Psoas muscle (tissue), 8 donors: ENCODE data around the gene APBA3. TPM values are rescaled to one million over a fixed set of nuclear protein-coding genes. Genes with fewer than 3 reads are reported as not detected.

Source experiments
- ATAC-seq, 4 donors: fragments of 200-7000 bp; cut with Tn5 transposase; one replicate each; pipeline ENCODE4 v1.9.1; 2020; ENCODE audit warnings: moderate library complexity in 3 of 4, mild to moderate bottlenecking in 2 of 4
- DNase-seq, 2 donors: peaks; one replicate each; pipeline ENCODE4 v3.0.0-alpha.2; 2020
- H3K27ac ChIP-seq: fragments of 200-600 bp; one replicate; pipeline ENCODE4 v1.8.0; 2022
- H3K27me3 ChIP-seq, 3 donors: fragments of 200-600 bp in 1 of 3; one replicate each; pipeline versions ENCODE4 v1.6.1 to v1.8.0; 2013 to 2022; ENCODE audit warnings: low read length in 2 of 3, mild to moderate bottlenecking in 2 of 3, moderate library complexity in 1 of 3; ENCODE audit not compliant: insufficient read depth in 3 of 3
- H3K36me3 ChIP-seq, 2 donors: fragments of 200-600 bp in 1 of 2; one replicate each; pipeline versions ENCODE4 v1.6.1 to v1.8.0; 2013 to 2022; ENCODE audit warnings: low read depth in 1 of 2, mild to moderate bottlenecking in 1 of 2, moderate library complexity in 1 of 2; ENCODE audit not compliant: insufficient read depth in 1 of 2
- H3K4me1 ChIP-seq: fragments of 200-600 bp; one replicate; pipeline ENCODE4 v1.8.0; 2022
- H3K4me3 ChIP-seq: fragments of 200-600 bp; one replicate; pipeline ENCODE4 v1.8.0; 2022; ENCODE audit warnings: mild to moderate bottlenecking
- H3K9me3 ChIP-seq: fragments of 200-600 bp; one replicate; pipeline ENCODE4 v1.8.0; 2022
- WGBS, 3 donors: extraction: QIAGEN DNeasy Blood & Tissue Kit; methylation state at CpG; one replicate each; pipeline versions ENCODE4 v1.1.6 to v1.1.7; 2013; 5-methylcytosine and 5-hydroxymethylcytosine counted together
- intact Hi-C, 2 donors: fragments of 100-400 bp; cut with DNase I; formaldehyde crosslinking; loops; one replicate each; pipeline versions ENCODE4 v1.11.0 to v1.14.2; 2022
- polyA plus RNA-seq, 3 donors: library from polyadenylated mRNA; stranded (reverse); fragments of 200-250 nt; gene quantifications; one replicate each; pipeline ENCODE4 v1.2.3, GENCODE V29; 2013
- total RNA-seq, 4 donors: library from RNA; stranded (reverse); fragmentation: NEBNext Ultra II Directional in 2 of 4; extraction: Animal tissue kit (Norgen Biotek cat#: 25700) in 2 of 4; gene quantifications; one replicate each; pipeline versions ENCODE4 v1.2.1 to v1.2.4, GENCODE V29; 2021 to 2023
- TF ChIP-seq, protein P1 (sequence below): fragments of 200-600 bp; IDR thresholded peaks from one replicate; pipeline ENCODE4 v1.8.0; 2022; ENCODE audit warnings: antibody characterized with exemption
- donor health status: healthy with polysubstance abuse.
- donor health status: DM: no; HTN: no; CAD: no; lungs with moderate emphysema.
- donor health status: Bipolar disorder and iron deficiency.
- donor health status: healthy.
- donor health status: DM: yes; HTN: yes; CAD: no.
- donor health status: DM: no; HTN: no; CAD: no.
- donor health status: DM: no; HTN: no; CAD: no.
- donor health status: DM: yes; HTN: yes; CAD: no.

The APBA3 gene
- total and polyA plus RNA-seq, 7 donors, result 17.7 to 30.1 (median 19.4) TPM

DNA sequence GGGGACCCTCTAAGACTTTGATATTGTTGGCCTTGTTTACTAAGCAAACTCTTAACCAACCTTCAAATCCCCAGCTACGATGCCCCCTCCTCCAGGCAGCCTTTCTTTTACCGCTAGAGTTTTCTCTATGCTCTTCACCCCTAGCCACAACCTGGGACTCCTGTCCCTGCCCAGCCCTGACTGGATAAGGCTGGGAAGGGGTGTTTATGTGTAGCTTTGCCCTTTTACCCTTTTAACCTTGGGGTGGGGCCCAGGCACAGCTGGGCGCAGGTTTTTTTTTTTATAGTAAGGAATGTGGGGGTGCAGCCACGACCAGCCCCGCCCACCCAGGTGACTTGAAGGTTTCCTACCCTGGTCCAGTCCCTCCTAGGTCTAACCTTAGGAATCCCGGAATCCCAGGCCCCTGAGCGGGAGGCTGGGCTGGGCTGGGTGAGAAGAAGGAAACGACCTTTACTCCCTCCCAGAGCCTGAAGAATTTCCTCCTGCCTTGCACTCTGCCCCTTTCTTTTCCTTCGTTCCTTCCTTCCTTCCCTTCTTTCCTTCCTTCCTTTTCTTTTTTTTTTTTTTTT is 41.1 kb downstream of the APBA3 start:
- TF ChIP-seq, protein P1, sequence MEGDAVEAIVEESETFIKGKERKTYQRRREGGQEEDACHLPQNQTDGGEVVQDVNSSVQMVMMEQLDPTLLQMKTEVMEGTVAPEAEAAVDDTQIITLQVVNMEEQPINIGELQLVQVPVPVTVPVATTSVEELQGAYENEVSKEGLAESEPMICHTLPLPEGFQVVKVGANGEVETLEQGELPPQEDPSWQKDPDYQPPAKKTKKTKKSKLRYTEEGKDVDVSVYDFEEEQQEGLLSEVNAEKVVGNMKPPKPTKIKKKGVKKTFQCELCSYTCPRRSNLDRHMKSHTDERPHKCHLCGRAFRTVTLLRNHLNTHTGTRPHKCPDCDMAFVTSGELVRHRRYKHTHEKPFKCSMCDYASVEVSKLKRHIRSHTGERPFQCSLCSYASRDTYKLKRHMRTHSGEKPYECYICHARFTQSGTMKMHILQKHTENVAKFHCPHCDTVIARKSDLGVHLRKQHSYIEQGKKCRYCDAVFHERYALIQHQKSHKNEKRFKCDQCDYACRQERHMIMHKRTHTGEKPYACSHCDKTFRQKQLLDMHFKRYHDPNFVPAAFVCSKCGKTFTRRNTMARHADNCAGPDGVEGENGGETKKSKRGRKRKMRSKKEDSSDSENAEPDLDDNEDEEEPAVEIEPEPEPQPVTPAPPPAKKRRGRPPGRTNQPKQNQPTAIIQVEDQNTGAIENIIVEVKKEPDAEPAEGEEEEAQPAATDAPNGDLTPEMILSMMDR, result no peak
- no peaks in the 10 kb centered on the region for H3K9me3 ChIP-seq
- DNase-seq (no peak), ATAC-seq (no peak)
- no peak overlapping the region for H3K27ac ChIP-seq
- 22 to 26% (median 25%) methylated on average over 9 of the region's 9 CpGs for WGBS, 3 donors
- no peaks in the 10 kb centered on the region for H3K4me1 ChIP-seq
- peaks cover 0 to 53% (median 20%) of the 10 kb centered on the region in 3 donors for H3K27me3 ChIP-seq
- H3K36me3 ChIP-seq, result no peaks in the 10 kb centered on the region
- intact Hi-C loops, result no loop called here
- H3K4me3 ChIP-seq, result no peak overlapping the region

DNA sequence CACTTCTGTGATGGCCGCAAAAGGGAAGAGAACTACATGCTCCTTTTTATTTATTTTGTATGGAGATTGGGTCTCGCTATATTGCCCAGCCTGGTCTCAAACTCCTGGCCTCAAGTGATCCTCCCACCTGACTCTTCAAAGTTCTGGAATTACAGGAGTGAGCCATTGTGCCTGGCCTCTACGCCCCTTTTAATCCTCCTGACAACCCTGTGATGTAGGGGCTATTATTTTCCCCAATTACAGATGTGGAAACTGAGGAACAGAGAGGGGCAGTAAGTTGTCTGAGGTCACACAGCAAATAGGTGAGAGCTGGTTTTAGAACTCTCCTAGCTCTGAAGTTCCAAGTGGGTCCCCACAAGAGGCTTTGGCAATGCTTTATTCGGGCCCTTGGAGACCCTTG is 41.6 kb downstream of the APBA3 start:
- WGBS, 3 donors, result 77 to 81% (median 79%) methylated on average over 4 of the region's 4 CpGs
- TF ChIP-seq, protein P1, result no peak
- no peaks in the 10 kb centered on the region for H3K4me1 ChIP-seq
- H3K27me3 ChIP-seq, result peaks cover 0 to 53% (median 20%) of the 10 kb centered on the region in 3 donors
- no peak overlapping the region for H3K27ac ChIP-seq
- ATAC-seq, result no peak
- no peaks in the 10 kb centered on the region for H3K9me3 ChIP-seq
- no peak overlapping the region for H3K4me3 ChIP-seq
- no peak for DNase-seq
- intact Hi-C loops, result no loop called here
- no peaks in the 10 kb centered on the region for H3K36me3 ChIP-seq

DNA sequence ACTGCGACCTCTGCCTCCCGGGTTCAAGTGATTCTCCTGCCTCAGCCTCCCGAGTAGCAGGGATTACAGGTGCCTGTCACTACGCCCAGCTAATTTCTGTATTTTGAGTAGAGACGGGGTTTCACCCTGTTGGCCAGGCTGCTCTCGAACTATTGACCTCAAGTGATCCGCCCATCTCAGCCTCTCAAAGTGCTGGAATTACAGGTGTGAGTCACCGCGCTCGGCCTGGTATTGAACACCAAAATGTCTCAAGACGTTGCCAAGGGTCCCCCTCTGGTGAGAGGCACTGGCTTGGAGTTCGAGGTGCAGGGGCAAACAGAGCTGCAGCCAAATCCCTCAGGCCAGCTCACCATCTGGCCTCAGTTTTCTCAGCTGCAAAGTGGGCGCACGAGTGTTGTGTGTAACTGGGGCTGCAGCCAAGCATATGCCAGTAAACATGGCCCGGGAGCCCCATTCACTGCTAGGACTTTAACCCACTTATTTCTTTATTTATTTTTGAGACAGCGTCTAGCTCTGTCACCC is 45.3 kb downstream of the APBA3 start:
- DNase-seq (no peak), ATAC-seq (no peak)
- no peaks in the 10 kb centered on the region for H3K9me3 ChIP-seq
- no peak overlapping the region for H3K4me3 ChIP-seq
- peaks cover 0 to 27% (median 5%) of the 10 kb centered on the region in 3 donors for H3K27me3 ChIP-seq
- H3K36me3 ChIP-seq, result no peaks in the 10 kb centered on the region
- 80 to 83% (median 83%) methylated on average over 16 of the region's 16 CpGs for WGBS, 3 donors
- H3K4me1 ChIP-seq, result no peaks in the 10 kb centered on the region
- intact Hi-C loops, result no loop called here
- TF ChIP-seq, protein P1, result no peak
- no peak overlapping the region for H3K27ac ChIP-seq

DNA sequence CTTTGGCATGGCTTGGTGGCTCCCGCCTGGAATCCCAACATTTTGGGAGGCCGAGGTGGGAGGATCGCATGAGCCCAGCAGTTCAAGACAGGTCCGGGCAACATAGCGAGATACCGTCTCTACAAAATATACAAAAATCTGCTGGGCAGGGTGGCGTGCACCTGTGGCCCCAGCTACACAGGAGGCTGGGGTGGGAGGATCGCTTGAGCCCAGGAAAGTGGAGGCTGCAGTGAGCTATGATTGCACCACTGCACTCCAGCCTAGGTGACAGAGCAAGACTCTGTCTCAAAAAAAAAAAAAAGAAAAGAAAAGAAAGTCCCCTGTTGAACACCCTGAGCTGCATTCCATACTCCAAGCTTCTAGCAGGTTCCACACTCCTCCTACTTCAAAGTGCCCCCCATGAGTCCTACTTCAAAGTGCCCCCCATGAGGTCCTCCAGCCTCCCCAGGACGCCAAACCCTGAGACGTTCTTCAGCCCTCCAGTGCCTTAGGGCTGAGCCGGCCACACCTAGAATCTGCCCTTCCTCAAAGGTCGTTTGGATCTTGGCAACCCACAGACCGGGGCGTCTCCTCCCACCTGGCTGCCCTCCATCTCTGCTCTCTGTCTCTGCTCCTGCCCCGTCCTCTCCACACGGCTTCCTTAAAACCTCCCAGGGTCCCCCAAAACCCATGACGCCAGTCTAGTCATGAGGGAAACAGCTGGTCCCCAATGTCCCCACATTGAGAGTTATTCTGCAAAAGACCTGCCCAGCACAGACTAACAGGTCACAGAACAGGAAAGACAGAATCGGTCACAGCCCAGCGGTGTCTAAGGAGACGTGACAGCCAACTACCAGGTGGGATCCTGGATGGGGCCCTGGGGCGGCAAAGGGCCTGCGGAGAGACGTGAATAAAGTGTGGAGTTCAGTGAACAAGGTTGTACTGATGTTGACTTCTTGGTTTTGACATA is 48.6 kb downstream of the APBA3 start:
- Histone ChIP-seq H3K27ac (no peak overlapping the region), H3K4me1 (peaks cover 4% of the 10 kb centered on the region), H3K4me3 (no peak overlapping the region), H3K36me3 (no peaks in the 10 kb centered on the region), H3K27me3 (no peaks in the 10 kb centered on the region), H3K9me3 (no peaks in the 10 kb centered on the region)
- DNase-seq, result no peak
- ATAC-seq, result peak in 1 of 4 donors; percentile 53
- intact Hi-C loops, result no loop called here
- TF ChIP-seq, protein P1, result no peak
- 39 to 41% (median 40%) methylated on average over 23 of the region's 23 CpGs for WGBS, 3 donors
